NCI-H2029 (cell line): ENCODE measurements around the gene ARAP2.

Source experiments
- DNase-seq: peaks from one replicate; lab custom pipeline; 2025; lab: John Stamatoyannopoulos, UW

Gene ARAP2

GRCh38 chr4:36256398-36256891 is 12.1 kb upstream of the ARAP2 start:
- no peak for DNase-seq

DNA sequence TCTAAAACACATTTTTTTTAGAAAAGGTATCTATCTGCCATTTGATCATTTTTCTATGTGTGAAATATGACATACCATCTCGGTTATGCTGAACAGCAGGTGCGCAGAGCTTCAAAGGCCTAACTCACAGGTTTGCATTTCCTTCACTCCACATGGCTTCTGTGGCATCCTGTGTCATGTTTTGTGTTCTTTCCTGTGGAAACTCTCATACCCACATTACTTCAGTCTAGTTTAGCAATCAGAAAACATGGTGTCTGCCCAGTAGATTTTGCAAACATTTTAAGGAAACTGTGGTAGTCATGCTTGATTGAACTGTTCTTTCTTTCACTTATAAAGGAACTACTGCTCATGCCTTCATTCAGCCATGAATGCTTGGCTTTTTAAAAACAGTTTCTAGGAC is 11.3 kb upstream of the ARAP2 start:
- DNase-seq = no peak

DNA sequence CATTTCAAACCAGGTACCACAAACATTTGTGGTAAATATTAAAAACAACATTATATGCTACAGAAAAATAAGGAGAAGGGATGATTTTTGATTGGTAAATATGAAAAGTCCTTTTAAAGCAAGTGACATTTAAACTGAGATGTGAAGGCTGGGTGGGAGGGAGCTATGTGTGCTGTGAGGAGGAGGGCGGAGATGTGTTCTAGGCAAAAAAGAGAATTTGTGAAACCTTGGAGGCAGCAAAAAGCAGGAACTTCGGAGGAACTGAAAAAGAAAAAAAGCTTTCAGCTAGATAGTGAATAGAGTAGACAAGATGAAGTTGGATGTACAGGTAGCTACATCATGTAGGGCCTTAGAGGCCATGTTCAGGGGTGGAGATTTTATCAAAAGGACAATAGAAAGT is 10.1 kb upstream of the ARAP2 start:
- DNase-seq = no peak

DNA sequence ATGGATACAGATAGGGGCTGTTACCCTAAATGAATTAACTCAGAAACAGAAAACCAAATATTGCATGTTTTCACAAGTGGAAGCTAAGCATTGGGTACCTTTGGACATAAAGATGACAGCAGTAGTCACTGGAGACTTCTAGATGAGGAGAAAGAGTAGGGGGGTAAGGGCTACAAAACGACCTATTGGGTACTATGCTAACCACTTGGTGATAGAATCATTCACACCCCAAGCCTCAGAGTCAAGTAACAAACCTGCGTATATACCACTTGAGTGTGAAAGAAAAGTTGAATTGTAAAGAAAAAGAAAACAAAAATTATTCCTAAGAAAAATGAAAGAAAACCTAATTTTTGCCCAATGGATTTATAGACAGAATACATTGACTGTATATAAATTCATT is 7.7 kb upstream of the ARAP2 start:
- DNase-seq = no peak

- no peak for DNase-seq
These were observed 5.3 kb upstream of the ARAP2 start for GRCh38 chr4:36249610-36250009.

DNA sequence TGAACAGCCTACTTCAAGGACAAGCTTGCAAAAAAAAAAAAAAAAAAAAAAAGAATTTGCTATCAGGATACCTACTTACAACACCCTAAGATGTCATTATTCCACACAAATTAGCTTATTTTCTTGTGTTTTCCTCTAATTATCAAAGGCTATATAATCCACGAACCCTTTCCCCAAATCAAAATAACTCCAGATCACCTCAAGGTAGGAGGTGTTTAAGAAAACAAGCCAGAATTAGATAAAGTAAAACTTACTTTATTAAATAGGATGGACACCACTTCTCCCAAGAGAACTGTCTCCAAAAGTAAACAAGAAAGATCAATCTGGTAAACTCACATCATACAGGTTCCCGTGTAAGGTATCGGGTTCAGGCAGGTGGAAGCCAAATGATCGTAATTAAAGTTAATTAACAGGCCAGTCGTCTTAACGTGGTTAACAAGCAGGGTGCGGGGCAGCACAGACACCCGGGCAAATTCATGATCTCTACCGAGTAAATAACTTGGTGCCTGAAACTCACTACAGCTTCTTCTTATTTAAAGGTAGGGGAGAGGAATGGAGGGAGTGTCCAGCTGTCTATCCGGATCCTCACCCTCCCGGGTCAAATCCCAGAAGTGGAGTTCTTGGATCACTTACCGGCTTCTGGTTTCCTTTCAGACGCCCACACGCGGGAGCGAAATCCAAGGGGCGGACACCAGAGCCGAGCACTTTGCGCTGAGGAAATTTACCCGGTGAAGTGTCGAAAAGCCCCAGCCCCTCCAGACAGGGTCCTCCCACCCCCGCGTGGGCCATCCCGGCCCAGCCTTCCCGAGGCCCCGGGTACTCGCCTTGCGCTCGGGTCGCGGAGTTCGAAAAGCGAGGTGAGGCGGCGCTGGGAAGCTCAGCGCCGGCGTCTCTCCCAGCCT is 708 bp downstream of the ARAP2 start:
- no peak for DNase-seq

DNA sequence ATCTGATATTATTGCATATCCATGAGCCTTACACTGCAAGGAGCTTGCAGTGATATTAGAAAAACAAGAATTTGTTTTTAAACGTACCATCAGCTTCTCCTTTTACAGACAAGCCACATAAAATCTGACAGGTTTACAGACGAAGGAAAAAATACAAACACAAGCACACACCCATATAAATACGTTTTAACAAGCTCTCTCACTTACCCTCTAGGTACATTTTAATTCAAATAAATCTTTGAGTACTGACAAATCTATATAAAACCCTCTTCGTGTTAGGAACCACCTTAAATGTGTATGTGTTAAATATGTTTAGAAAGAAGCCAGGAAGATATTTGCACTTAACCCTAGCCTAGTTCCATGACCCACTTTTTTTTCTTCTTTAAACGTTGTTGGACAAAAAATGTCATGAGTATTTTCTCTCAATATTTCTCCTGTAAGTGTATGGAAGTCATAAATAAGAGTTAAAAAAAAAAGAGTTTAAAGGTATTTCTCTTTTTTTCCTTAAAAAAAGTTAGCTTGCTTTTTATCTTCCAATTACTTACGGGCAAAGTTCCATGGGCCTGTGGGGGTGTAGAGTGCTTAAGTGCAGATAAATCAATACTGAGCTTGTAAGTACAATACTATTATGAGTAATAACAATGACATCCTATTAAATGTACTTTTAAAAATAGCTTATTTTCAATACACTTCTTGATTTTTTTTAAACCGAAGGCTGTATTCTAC is 1.5 kb downstream of the ARAP2 start:
- DNase-seq = no peak

DNA sequence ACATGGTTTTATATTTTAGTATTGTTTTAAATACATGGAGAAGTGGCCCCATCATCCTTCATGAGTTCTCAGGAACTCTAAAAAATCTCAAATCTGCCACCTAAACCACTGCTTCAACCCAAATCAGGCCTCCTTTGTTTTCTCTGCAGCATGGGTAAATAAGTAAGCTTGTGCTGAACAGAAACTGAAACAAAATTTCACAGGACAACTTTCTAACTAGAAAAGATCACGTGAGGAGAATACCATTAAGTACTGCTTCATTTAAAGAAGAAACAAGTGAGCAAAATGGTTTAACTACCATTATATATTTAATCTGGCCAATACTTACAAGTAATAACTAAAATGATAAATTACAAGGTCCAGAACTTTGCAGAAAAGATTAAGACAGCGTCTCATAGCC is 2.5 kb downstream of the ARAP2 start:
- no peak for DNase-seq

- DNase-seq = no peak
These were observed 6.7 kb downstream of the ARAP2 start for GRCh38 chr4:36237366-36238313.

GRCh38 chr4:36236159-36236558 is 8.2 kb downstream of the ARAP2 start:
- no peak for DNase-seq

DNA sequence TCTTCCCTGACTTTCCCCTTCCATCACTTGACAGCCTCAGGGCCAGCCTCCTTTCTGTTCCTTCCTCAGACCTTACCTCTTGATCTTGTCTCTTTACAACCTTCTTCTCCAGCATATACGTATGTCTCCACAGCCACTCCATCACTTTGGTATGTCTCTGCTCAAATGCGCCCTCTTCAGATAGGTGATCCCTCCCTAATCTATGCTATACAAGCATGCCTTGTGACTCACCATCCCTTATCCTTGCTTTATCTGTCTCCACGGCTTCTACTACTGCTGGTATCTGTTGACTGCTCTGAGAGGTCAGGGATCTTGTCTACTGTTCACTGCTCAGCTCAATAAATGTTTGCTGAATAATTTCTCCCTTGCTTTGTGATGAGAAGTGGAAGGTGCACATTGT is 9.0 kb downstream of the ARAP2 start:
- DNase-seq = no peak

DNA sequence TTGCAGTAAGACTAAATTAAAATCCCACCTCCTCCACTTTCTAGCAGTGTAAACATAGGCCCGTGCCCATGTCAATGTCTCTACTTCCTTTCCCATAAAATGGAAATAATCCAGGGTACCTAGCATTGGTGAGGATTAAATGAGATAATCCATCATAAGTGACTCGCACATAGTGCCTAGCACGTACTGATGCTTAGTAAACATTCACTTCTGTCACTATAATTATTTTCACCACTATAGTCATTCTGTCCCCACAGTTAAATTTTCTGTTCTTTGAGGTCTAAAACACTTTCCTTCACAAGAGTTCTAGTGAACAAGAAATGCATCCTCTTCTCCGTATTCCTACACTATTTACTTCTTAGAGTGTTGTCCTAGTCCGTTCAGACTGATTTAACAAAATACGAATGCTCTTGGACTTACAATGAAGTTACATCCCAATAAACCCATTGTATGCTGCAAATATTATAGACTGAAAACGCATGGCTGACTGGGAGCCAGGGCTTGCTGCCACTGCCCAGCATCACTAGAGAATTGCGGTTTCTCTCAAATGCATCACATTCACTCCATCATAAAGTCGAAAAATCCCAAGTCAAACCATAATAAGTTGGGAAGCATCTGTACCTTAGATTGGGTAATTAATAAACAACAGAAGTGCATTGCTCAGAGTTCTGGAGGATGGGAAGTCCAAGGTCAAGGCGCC is 10.6 kb downstream of the ARAP2 start:
- DNase-seq = no peak

DNA sequence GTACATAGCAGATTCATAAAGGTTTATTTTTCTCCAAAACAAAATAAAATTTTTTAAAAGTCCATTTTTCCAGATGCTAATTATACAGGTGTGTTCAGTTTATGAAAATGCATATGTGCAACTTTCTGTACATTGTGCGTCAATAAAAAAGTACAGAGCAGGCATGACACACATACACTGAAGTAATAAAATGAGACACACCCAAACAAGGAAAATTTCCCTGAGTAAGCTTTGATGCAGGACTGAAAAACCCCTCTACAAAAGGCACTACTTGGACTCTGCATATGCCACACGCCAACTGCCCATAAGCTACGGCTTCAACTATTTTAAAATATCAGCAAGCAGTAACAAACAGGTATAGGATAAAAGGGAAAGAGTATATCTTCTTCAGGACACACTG is 13.8 kb downstream of the ARAP2 start:
- DNase-seq = no peak

- no peak for DNase-seq
These were observed 16.4 kb downstream of the ARAP2 start for GRCh38 chr4:36227913-36228312.

- no peak for DNase-seq
These were observed 17.7 kb downstream of the ARAP2 start for GRCh38 chr4:36226430-36227227.

DNA sequence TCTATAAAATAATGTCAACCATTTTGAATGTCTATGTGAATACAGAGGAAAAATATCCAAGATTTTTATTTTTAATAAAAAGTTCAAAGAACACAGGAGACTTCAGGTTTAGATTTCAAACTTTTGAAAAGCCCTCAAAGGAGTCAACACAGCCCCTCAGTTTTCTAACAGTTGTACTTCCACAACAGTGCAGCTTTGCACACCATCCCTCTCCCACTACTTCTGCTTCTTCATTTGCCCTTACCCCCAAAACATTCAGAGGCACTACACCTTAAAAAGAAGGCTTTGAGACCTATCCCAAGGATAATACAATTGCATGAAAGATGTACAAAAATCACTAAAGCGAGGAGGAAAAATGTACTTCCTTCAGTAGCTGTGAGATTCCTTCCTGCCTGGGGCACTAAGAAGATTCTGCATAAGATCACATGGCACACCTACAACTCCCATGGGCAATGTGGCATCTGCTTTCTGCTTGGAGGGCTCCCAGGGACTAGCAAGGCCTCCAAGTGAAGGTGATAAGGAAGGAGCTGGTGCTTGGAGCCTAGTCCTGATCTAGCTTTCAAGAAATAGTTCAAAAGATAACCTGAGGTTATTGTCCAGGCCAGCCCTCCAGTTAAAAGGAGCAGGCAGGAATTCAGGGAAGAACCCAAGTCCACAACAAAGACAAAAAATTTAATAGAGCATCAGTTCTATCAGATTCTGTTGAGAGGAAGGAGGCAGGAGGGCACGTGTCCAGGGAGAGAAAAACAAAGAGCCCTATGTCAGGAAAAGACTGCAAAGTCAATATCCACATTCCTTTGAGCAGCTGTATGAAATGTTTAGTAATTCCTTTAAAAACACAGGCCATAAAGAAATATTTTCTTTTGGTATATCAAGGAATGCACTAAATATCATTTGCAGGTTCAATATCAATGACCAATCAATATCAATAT is 19.1 kb downstream of the ARAP2 start:
- no peak for DNase-seq

GRCh38 chr4:36222702-36223101 is 21.6 kb downstream of the ARAP2 start:
- no peak for DNase-seq

GRCh38 chr4:36220776-36221175 is 23.5 kb downstream of the ARAP2 start:
- DNase-seq = no peak

DNA sequence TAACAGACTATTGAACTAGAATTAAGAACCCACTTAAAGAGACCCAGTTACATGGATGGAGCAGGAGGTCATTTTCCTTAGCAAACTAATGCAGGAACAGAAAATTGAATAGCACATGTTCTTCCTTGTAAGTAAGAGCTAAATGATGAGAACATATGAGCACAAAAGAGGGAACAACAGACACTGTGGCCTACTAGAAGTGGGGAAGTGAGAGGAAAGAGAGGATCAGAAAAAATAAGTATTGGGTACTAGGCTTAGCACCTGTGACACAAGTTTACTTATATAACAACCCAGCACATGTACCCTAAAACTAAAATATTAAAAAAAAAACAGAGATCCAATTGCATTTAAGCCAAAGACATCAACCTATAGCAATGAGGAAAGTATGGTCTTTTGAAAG is 26.2 kb downstream of the ARAP2 start:
- DNase-seq = no peak

DNA sequence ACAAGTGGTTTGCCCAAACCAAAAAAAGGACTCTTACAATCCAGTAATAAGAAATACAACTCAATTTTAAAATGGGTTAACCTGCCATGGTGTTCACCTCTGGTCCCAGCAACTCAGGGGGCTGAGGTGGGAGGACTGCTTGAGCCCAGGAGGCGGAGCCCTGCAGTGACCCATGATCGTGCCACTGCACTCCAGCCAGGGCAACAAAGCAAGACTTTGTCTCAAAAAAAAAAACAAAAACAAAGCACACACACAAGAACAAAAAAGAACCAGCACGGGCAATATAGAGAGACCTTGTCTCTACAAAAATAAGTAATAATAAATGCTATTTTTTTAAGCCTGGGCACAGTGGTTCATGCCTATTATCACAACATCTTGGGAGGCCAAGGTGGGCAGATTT is 28.7 kb downstream of the ARAP2 start:
- no peak for DNase-seq
